Measurements from ENCODE around the gene LGALS7.

The LGALS7 gene

DNA sequence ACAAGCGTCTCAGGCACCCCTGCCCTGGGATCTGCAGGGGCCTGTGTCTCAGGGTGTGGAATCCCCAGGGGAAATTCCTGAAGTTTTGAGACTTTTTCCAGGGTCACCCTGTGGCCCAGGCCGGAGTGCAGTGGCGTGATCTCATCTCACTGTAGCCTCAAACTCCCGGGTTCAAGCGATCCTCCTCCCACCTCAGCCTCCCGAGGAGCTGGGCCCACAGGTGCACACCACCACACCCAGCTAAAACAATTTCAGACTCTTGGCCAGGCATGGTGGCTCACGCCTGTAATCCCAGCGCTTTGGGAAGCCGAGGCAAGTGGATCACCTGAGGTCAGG is 33.1 kb downstream of the LGALS7 start:
- Histone ChIP-seq H3K27ac (ENCODE audit: low read depth in 2 of 2, low read length in 2 of 2) (no peak overlapping the region), H3K36me3 (ENCODE audit: control insufficient read depth in 2 of 2, insufficient read depth in 2 of 2, low read length in 2 of 2) (no peaks in the 10 kb centered on the region), H3K9ac (ENCODE audit: low read depth in 1 of 2, low read length in 2 of 2) (no peak overlapping the region), H3K4me1 (ENCODE audit: control insufficient read depth in 2 of 2, insufficient read depth in 2 of 2, low read length in 2 of 2) (peaks cover 0 to 4% of the 10 kb centered on the region in 2 donors), H3K9me3 (ENCODE audit: control insufficient read depth in 2 of 2, low read length in 2 of 2) (no peaks in the 10 kb centered on the region), H3K27me3 (ENCODE audit: control insufficient read depth in 2 of 2, insufficient read depth in 2 of 2, low read length in 2 of 2) (no peaks in the 10 kb centered on the region), H3K4me3 (ENCODE audit: low read length in 2 of 2) (no peak overlapping the region)

DNA sequence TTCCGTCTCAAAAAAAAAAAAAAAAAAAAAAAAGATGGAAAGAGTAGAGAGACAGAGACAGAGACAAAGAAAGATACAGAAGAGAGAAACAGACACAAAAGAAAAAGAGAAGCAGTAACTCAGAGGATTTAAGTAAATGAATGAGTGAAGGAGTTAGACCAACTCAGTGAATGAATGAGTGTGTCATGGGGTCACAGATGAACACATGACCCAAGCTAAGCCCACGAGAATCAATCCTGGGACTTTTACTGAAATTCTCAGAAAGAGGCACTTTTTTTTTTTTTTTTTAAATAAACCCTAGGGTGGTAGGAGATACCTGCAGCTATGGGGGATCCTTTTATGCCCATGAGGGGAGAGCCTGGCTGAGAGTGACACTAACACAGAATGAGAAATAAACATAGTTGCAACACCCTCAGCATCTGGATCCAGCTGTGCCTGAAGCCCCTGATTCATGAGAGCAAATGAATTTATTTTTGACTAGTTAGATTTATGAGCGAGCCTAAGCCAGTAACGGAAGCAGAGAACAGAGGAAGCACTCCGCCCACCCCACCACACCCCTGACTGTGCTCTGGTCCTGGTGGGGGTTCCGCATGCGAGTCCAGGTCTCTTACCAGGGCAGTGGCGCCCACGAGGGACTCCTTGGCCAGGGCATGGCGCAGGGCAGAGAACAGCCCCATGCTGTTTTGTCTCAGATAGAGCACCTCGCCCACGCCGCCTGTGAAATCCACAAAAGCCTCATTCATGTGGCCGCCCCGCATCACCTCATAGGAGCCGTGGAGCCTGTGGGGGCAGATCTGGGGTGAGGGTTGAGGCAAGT is 33.7 kb downstream of the LGALS7 start:
- H3K4me1 ChIP-seq (ENCODE audit: control insufficient read depth in 2 of 2, insufficient read depth in 2 of 2, low read length in 2 of 2), result peaks cover 4 to 5% of the 10 kb centered on the region in 2 donors
- no peak overlapping the region for H3K27ac ChIP-seq (ENCODE audit: low read depth in 2 of 2, low read length in 2 of 2)
- no peaks in the 10 kb centered on the region for H3K27me3 ChIP-seq (ENCODE audit: control insufficient read depth in 2 of 2, insufficient read depth in 2 of 2, low read length in 2 of 2)

DNA sequence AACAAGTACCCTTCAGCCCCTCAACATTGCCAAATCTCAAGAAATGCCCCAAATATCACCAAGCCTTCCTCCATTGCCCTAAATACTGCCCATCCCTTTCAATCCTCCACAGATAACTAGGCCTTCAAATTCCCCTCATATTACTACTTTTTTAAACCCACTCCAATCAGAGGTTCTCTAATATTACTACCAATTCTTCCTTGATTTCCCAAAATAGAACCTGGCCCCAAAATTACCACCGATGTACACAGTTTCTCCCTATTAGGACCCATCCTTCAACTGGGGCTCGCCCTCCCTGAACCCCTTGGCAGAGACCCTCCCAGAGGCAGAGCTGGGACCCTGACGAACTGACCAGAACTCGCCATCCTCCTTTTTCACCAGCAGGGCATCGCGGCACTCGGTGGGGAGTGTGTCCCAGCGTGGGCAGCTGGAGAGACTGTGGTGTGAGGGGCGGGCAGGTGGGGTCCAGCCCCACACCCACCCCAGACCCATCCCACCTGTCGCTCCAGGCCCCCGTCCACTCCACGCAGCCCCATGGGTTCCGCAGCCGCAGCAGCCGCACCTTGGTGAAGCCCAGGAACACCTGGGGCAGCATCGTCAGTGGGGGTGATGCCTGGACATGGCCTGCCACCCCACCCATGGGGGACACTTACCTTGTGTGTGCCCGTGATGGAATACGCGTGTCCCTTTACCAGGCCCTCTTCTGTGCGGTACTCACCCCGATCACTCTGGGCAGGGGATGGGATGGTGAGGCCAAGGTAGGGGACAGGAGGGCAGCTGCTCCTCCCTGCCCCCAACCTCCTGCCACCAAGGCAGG is 35.2 kb downstream of the LGALS7 start:
- Histone ChIP-seq H3K36me3 (ENCODE audit: control insufficient read depth in 2 of 2, insufficient read depth in 2 of 2, low read length in 2 of 2) (no peaks in the 10 kb centered on the region), H3K9me3 (ENCODE audit: control insufficient read depth in 2 of 2, low read length in 2 of 2) (no peaks in the 10 kb centered on the region), H3K4me3 (ENCODE audit: low read length in 2 of 2) (no peak overlapping the region), H3K9ac (ENCODE audit: low read depth in 1 of 2, low read length in 2 of 2) (no peak overlapping the region), H3K27ac (ENCODE audit: low read depth in 2 of 2, low read length in 2 of 2) (no peak overlapping the region), H3K27me3 (ENCODE audit: control insufficient read depth in 2 of 2, insufficient read depth in 2 of 2, low read length in 2 of 2) (no peaks in the 10 kb centered on the region), H3K4me1 (ENCODE audit: control insufficient read depth in 2 of 2, insufficient read depth in 2 of 2, low read length in 2 of 2) (peaks cover 16 to 17% of the 10 kb centered on the region in 2 donors)

More for the DNA sequence above, 33.7 kb downstream of the LGALS7 start:
- Histone ChIP-seq H3K9me3 (ENCODE audit: control insufficient read depth in 2 of 2, low read length in 2 of 2) (no peaks in the 10 kb centered on the region), H3K36me3 (ENCODE audit: control insufficient read depth in 2 of 2, insufficient read depth in 2 of 2, low read length in 2 of 2) (no peaks in the 10 kb centered on the region), H3K9ac (ENCODE audit: low read depth in 1 of 2, low read length in 2 of 2) (no peak overlapping the region), H3K4me3 (ENCODE audit: low read length in 2 of 2) (no peak overlapping the region)

DNA sequence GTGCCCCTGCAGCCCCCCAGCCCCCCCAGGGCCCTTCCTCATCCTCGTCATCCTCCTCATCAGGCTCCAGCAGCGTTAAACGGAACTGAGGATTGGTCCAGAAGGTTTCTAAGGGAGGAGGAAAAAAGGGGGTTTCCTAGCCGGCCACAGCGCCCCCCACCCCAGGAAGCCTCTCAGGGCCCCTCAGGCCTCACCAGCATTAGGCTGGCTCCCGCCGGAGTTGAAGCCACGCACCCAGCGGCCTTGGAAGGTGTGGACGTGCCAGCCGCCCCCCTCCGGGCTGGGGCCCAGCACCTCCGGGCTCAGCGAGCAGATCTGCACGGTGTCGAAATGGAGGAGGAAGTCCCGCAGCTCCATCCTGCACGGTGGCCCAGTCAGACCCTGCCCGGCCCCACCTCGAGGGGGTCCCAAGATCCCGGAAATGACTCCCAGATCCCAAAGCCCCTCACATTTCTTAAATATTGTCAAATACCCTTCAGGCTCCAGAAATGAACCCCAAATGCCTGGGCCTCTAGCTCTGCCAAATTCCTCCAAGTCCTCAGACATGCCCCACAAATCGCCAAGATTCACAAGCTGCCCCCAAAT is 35.9 kb downstream of the LGALS7 start:
- Histone ChIP-seq H3K4me1 (ENCODE audit: control insufficient read depth in 2 of 2, insufficient read depth in 2 of 2, low read length in 2 of 2) (peaks cover 20 to 25% of the 10 kb centered on the region in 2 donors), H3K9me3 (ENCODE audit: control insufficient read depth in 2 of 2, low read length in 2 of 2) (no peaks in the 10 kb centered on the region), H3K36me3 (ENCODE audit: control insufficient read depth in 2 of 2, insufficient read depth in 2 of 2, low read length in 2 of 2) (no peaks in the 10 kb centered on the region), H3K4me3 (ENCODE audit: low read length in 2 of 2) (no peak overlapping the region), H3K27me3 (ENCODE audit: control insufficient read depth in 2 of 2, insufficient read depth in 2 of 2, low read length in 2 of 2) (no peaks in the 10 kb centered on the region), H3K9ac (ENCODE audit: low read depth in 1 of 2, low read length in 2 of 2) (no peak overlapping the region), H3K27ac (ENCODE audit: low read depth in 2 of 2, low read length in 2 of 2) (no peak overlapping the region)

DNA sequence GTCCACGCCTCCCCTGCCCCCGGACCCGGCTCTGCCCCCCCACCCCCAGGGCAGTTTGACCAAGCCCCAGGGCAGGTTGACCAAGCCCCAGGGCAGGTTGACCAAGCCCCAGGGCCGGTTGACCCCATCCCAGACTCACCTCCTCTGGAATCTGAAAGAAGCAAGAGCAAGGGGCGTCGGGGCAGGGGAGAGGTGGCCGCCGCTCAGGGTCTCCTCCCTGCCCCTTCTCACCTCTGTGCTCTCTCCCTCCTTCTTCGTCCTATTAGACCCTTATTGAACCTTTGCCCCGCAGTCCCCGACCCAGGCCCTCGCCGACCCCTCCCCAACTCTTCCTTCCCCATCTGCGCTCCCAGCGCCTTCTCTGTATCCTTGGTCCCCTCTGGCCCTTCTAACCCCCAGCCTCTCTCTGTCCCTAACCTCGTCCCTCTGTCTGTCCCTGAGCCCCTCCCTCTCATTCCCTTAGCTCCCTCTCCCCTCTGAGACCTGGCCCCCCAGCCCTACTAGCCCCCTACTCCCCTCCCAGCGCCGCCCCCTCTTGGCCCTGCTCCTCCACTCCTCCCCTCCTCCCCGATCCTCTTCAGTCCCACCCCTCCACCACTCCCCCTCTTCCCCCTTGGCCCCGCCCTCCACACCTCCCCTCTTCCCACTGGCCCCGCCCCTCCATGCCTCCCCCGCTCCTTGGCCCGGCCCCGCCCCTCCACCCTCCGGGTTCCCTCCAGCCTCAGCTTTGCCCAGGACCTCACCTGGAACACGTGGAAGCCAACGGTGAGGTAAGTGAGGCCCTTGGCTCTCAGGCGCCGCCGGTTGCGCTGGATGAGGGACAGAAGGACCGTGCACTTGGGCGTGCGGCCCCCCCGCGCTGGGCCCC is 36.7 kb downstream of the LGALS7 start:
- Histone ChIP-seq H3K4me1 (ENCODE audit: control insufficient read depth in 2 of 2, insufficient read depth in 2 of 2, low read length in 2 of 2) (peaks cover 23 to 30% of the 10 kb centered on the region in 2 donors), H3K9me3 (ENCODE audit: control insufficient read depth in 2 of 2, low read length in 2 of 2) (no peaks in the 10 kb centered on the region), H3K36me3 (ENCODE audit: control insufficient read depth in 2 of 2, insufficient read depth in 2 of 2, low read length in 2 of 2) (no peaks in the 10 kb centered on the region), H3K4me3 (ENCODE audit: low read length in 2 of 2) (peak overlapping the region in 1 of 2 donors; percentile 55), H3K27me3 (ENCODE audit: control insufficient read depth in 2 of 2, insufficient read depth in 2 of 2, low read length in 2 of 2) (no peaks in the 10 kb centered on the region), H3K9ac (ENCODE audit: low read depth in 1 of 2, low read length in 2 of 2) (peak overlapping the region in 1 of 2 donors; percentile 53), H3K27ac (ENCODE audit: low read depth in 2 of 2, low read length in 2 of 2) (peak overlapping the region; percentile 60 to 75)

DNA sequence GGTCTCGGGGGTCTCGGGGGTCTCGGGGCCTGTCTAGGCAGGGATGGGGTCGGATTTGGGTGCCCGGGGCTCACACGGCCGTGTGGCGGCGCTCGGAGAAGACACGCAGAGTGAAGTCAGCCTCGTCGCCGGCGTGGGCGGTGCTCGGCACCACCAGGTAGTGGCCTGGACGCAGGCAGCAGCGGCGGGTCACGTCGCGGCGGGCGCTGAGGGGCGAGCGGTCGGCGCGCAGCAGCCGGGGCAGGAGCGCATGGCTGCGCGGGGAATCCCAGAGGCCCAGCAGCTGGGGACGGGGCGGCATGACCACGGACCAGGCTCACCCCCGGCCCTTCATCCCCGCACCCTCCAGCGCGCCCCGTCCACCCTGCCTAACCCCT is 37.3 kb downstream of the LGALS7 start:
- Histone ChIP-seq H3K27ac (ENCODE audit: low read depth in 2 of 2, low read length in 2 of 2) (peak overlapping the region; percentile 60 to 75), H3K9me3 (ENCODE audit: control insufficient read depth in 2 of 2, low read length in 2 of 2) (no peaks in the 10 kb centered on the region), H3K27me3 (ENCODE audit: control insufficient read depth in 2 of 2, insufficient read depth in 2 of 2, low read length in 2 of 2) (no peaks in the 10 kb centered on the region), H3K36me3 (ENCODE audit: control insufficient read depth in 2 of 2, insufficient read depth in 2 of 2, low read length in 2 of 2) (peaks cover 3 to 5% of the 10 kb centered on the region in 2 donors), H3K9ac (ENCODE audit: low read depth in 1 of 2, low read length in 2 of 2) (peak overlapping the region in 1 of 2 donors; percentile 53), H3K4me3 (ENCODE audit: low read length in 2 of 2) (peak overlapping the region; percentile 48 to 55), H3K4me1 (ENCODE audit: control insufficient read depth in 2 of 2, insufficient read depth in 2 of 2, low read length in 2 of 2) (peaks cover 29 to 36% of the 10 kb centered on the region in 2 donors)

DNA sequence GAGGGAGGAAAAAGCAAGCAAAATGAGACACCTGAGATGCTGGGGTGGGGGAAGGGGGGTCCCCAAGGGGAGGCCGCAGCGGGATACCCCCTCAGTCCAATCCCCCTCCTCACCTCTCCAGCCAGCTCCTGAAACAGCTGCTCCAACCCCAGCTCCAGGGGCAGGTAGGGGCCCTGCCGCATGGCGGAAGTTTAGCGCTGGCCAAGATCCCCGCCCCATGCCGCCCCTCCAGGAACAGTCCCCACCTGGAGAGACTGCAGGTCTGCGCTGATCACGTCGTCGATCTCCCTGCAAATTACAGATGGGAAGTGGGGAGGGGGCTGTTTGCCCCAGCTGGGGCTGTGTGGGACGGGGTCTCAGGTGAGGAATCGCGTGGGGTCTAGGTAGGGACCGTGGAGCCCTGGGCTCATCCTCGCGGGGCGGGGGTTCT is 38.0 kb downstream of the LGALS7 start:
- H3K27me3 ChIP-seq (ENCODE audit: control insufficient read depth in 2 of 2, insufficient read depth in 2 of 2, low read length in 2 of 2), result no peaks in the 10 kb centered on the region
- peak overlapping the region; percentile 72 to 73 for H3K9ac ChIP-seq (ENCODE audit: low read depth in 1 of 2, low read length in 2 of 2)
- peak overlapping the region; percentile 75 to 92 for H3K27ac ChIP-seq (ENCODE audit: low read depth in 2 of 2, low read length in 2 of 2)
- peak overlapping the region; percentile 56 to 63 for H3K4me3 ChIP-seq (ENCODE audit: low read length in 2 of 2)
- H3K4me1 ChIP-seq (ENCODE audit: control insufficient read depth in 2 of 2, insufficient read depth in 2 of 2, low read length in 2 of 2), result peaks cover 31 to 42% of the 10 kb centered on the region in 2 donors
- H3K9me3 ChIP-seq (ENCODE audit: control insufficient read depth in 2 of 2, low read length in 2 of 2), result no peaks in the 10 kb centered on the region
- H3K36me3 ChIP-seq (ENCODE audit: control insufficient read depth in 2 of 2, insufficient read depth in 2 of 2, low read length in 2 of 2), result peaks cover 9 to 12% of the 10 kb centered on the region in 2 donors

DNA sequence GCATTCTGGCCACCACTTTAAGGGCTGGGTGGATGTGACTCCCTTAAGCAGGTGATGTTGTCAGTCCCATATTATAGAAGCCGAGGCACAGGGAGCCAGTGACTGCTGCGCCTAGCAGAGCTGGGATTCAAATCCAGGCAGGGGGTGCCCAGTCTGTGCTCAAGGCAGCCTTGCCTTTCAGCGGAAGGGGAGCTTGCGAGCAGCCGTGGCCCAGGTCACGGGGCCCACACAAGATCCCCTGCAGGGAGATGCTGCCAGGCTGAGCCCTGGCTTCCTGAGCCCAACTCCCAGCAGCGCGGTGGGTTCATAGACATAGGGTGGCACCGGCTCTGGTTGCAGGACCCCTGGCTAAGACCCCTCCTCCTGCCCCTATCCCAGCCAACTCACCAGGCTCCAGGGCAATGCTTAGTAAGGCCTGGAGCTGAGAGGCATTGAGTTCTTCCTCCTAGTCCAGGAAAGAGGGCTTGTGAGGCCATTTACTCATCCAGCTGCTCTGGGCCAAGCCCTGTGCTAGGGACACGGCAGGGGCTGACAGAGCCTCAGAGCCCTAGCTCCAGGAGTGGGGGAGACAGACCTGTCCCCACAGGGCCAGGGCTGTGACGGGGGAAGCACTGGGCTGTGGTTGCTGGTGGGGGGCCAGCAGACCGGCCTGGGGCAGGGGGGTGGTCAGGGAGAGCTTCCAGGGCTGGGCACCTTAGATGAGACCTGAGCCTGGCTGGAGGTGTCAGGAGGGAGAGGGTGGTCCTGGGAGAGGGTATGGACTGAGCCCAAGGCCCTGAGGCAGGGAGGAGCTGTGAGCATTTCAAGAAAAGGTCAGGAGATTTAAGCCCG is 38.7 kb downstream of the LGALS7 start:
- peak overlapping the region; percentile 56 to 63 for H3K4me3 ChIP-seq (ENCODE audit: low read length in 2 of 2)
- H3K27ac ChIP-seq (ENCODE audit: low read depth in 2 of 2, low read length in 2 of 2), result peak overlapping the region; percentile 75 to 92
- H3K9me3 ChIP-seq (ENCODE audit: control insufficient read depth in 2 of 2, low read length in 2 of 2), result no peaks in the 10 kb centered on the region
- no peaks in the 10 kb centered on the region for H3K27me3 ChIP-seq (ENCODE audit: control insufficient read depth in 2 of 2, insufficient read depth in 2 of 2, low read length in 2 of 2)
- peak overlapping the region; percentile 72 to 73 for H3K9ac ChIP-seq (ENCODE audit: low read depth in 1 of 2, low read length in 2 of 2)
- peaks cover 10 to 12% of the 10 kb centered on the region in 2 donors for H3K36me3 ChIP-seq (ENCODE audit: control insufficient read depth in 2 of 2, insufficient read depth in 2 of 2, low read length in 2 of 2)
- H3K4me1 ChIP-seq (ENCODE audit: control insufficient read depth in 2 of 2, insufficient read depth in 2 of 2, low read length in 2 of 2), result peaks cover 31 to 44% of the 10 kb centered on the region in 2 donors

DNA sequence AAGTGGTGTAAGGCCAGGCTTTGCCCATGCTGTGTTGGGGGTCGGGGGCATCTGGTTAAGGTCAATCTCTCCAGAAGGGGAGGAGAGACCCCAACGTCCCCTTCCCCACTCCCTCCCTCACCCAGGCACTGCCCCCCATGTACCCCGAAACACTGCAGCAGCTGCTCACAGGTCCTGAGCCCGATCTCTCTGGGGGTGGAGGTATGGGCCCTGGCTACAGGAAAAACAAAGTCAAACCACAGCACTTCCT is 39.2 kb downstream of the LGALS7 start:
- H3K27me3 ChIP-seq (ENCODE audit: control insufficient read depth in 2 of 2, insufficient read depth in 2 of 2, low read length in 2 of 2), result no peaks in the 10 kb centered on the region
- no peaks in the 10 kb centered on the region for H3K9me3 ChIP-seq (ENCODE audit: control insufficient read depth in 2 of 2, low read length in 2 of 2)
- H3K9ac ChIP-seq (ENCODE audit: low read depth in 1 of 2, low read length in 2 of 2), result peak overlapping the region; percentile 72 to 73
- H3K27ac ChIP-seq (ENCODE audit: low read depth in 2 of 2, low read length in 2 of 2), result peak overlapping the region; percentile 75 to 92
- H3K4me3 ChIP-seq (ENCODE audit: low read length in 2 of 2), result peak overlapping the region in 1 of 2 donors; percentile 56
- H3K36me3 ChIP-seq (ENCODE audit: control insufficient read depth in 2 of 2, insufficient read depth in 2 of 2, low read length in 2 of 2), result peaks cover 12% of the 10 kb centered on the region in 2 donors
- peaks cover 31 to 46% of the 10 kb centered on the region in 2 donors for H3K4me1 ChIP-seq (ENCODE audit: control insufficient read depth in 2 of 2, insufficient read depth in 2 of 2, low read length in 2 of 2)

All from mucosa of rectum (tissue), 2 donors.